ENCODE data around the gene KRI1.

- TF ChIP-seq PPARA (CRISPR knock-in tag; IDR thresholded peaks at IDR 0.05; ENCODE audit: borderline replicate concordance) (no peak), RARB (CRISPR knock-in tag; IDR thresholded peaks at IDR 0.05) (no peak), OSR1 (CRISPR knock-in tag; IDR thresholded peaks at IDR 0.05) (no peak), CSRNP3 (CRISPR knock-in tag; IDR thresholded peaks at IDR 0.05) (no peak), TCF4 (CRISPR knock-in tag; IDR thresholded peaks at IDR 0.05; ENCODE audit: borderline replicate concordance) (no peak), ZFP3 (CRISPR knock-in tag; IDR thresholded peaks at IDR 0.05) (no peak), ARNTL (CRISPR knock-in tag; IDR thresholded peaks at IDR 0.05; ENCODE audit: borderline replicate concordance, low read depth) (no peak), ISL1 (CRISPR knock-in tag; IDR thresholded peaks at IDR 0.05) (no peak), ZFP30 (CRISPR knock-in tag; IDR thresholded peaks at IDR 0.05) (no peak), ZNF8 (CRISPR knock-in tag; IDR thresholded peaks at IDR 0.05) (no peak), ZNF565 (CRISPR knock-in tag; conservative IDR thresholded peaks at IDR 0.05; ENCODE audit: low read depth) (no peak)
- TF ChIP-seq, protein P1, sequence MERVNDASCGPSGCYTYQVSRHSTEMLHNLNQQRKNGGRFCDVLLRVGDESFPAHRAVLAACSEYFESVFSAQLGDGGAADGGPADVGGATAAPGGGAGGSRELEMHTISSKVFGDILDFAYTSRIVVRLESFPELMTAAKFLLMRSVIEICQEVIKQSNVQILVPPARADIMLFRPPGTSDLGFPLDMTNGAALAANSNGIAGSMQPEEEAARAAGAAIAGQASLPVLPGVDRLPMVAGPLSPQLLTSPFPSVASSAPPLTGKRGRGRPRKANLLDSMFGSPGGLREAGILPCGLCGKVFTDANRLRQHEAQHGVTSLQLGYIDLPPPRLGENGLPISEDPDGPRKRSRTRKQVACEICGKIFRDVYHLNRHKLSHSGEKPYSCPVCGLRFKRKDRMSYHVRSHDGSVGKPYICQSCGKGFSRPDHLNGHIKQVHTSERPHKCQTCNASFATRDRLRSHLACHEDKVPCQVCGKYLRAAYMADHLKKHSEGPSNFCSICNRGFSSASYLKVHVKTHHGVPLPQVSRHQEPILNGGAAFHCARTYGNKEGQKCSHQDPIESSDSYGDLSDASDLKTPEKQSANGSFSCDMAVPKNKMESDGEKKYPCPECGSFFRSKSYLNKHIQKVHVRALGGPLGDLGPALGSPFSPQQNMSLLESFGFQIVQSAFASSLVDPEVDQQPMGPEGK (CRISPR knock-in tag; IDR thresholded peaks at IDR 0.05; ENCODE audit: borderline replicate concordance), result no peak
- TF ChIP-seq, protein P2, sequence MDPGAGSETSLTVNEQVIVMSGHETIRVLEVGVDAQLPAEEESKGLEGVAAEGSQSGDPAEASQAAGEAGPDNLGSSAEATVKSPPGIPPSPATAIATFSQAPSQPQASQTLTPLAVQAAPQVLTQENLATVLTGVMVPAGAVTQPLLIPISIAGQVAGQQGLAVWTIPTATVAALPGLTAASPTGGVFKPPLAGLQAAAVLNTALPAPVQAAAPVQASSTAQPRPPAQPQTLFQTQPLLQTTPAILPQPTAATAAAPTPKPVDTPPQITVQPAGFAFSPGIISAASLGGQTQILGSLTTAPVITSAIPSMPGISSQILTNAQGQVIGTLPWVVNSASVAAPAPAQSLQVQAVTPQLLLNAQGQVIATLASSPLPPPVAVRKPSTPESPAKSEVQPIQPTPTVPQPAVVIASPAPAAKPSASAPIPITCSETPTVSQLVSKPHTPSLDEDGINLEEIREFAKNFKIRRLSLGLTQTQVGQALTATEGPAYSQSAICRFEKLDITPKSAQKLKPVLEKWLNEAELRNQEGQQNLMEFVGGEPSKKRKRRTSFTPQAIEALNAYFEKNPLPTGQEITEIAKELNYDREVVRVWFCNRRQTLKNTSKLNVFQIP (CRISPR knock-in tag; IDR thresholded peaks at IDR 0.05; ENCODE audit: borderline replicate concordance, low read depth), result no peak
Measured at GRCh38 chr19:10523135-10523636, 42.6 kb downstream of the KRI1 start.
